ENCODE data around the gene RNF183. TPM values are rescaled to one million over a fixed set of nuclear protein-coding genes. Genes with fewer than 3 reads are reported as not detected.

Gene RNF183
- total RNA-seq, 1 donor from 2014 or later, result not detected

DNA sequence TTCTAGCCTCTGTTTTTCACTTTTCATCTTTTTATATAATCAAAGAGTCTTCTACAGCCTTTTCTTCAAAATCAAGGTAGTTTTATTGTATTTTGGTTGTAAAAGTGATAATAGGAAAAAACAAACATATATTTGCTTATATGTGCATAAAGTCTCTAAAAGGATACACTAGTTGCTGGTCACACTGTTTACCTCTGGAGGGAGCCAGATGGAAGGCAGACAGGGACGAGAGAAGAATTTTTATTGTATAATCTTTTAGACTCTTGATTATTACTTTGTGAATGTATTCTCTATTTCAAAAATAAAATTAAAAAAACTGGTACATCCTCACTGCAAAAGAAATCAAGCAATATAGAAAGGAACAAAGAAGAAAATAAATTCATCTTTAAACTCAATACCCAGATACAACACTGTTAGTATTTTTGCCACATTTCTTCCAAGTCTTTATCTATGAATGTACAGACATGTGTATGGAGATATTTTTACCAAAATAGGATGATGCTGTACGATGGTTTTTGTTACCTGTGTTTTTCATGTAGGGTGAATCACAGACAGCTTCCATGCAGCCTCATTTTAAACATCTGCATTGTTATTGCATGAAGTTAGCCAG, 6.1 kb upstream of the RNF183 start:
- Histone ChIP-seq H3K9me3 (ENCODE audit: insufficient read depth, low read depth, low read length) (no peaks in the 10 kb centered on the region), H3K27me3 (ENCODE audit: insufficient read depth, low read length) (no peaks in the 10 kb centered on the region), H2AFZ (ENCODE audit: low read depth, low read length) (no peak overlapping the region), H3K27ac (ENCODE audit: low read depth, low read length) (no peak overlapping the region), H3K36me3 (ENCODE audit: insufficient read depth, low read length) (no peaks in the 10 kb centered on the region), H3K9ac (ENCODE audit: low read length) (no peak overlapping the region), H4K20me1 (ENCODE audit: insufficient read depth, low read length) (no peaks in the 10 kb centered on the region), H3K4me3 (ENCODE audit: insufficient read depth, low read depth, low read length) (no peak overlapping the region), H3K4me2 (ENCODE audit: low read length) (no peak overlapping the region), H3K79me2 (ENCODE audit: insufficient read depth, low read length) (no peaks in the 10 kb centered on the region), H3K4me1 (ENCODE audit: insufficient read depth, low read length) (no peaks in the 10 kb centered on the region)
- DNase-seq (ENCODE audit: low read depth), result peak; percentile 9
- no peak overlapping the region for H3K27ac Mint-ChIP-seq (ENCODE audit: unreplicated experiment)
- no peak for FAIRE-seq
- no peaks in the 10 kb centered on the region for H3K4me1 Mint-ChIP-seq (ENCODE audit: low read depth, unreplicated experiment)
- peaks cover 2% of the 10 kb centered on the region for H3K27me3 Mint-ChIP-seq (ENCODE audit: low read depth, unreplicated experiment)
- no peak overlapping the region for H3K4me3 Mint-ChIP-seq (ENCODE audit: unreplicated experiment)
- no peak for TF ChIP-seq EZH2 (IDR thresholded peaks at IDR 0.05; ENCODE audit: insufficient read depth, low read length)
- TF ChIP-seq, protein P1, sequence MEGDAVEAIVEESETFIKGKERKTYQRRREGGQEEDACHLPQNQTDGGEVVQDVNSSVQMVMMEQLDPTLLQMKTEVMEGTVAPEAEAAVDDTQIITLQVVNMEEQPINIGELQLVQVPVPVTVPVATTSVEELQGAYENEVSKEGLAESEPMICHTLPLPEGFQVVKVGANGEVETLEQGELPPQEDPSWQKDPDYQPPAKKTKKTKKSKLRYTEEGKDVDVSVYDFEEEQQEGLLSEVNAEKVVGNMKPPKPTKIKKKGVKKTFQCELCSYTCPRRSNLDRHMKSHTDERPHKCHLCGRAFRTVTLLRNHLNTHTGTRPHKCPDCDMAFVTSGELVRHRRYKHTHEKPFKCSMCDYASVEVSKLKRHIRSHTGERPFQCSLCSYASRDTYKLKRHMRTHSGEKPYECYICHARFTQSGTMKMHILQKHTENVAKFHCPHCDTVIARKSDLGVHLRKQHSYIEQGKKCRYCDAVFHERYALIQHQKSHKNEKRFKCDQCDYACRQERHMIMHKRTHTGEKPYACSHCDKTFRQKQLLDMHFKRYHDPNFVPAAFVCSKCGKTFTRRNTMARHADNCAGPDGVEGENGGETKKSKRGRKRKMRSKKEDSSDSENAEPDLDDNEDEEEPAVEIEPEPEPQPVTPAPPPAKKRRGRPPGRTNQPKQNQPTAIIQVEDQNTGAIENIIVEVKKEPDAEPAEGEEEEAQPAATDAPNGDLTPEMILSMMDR (IDR thresholded peaks at IDR 0.05; ENCODE audit: insufficient read depth, low read depth, low read length), result peak; percentile 75
- H3K9me3 Mint-ChIP-seq (ENCODE audit: unreplicated experiment), result no peaks in the 10 kb centered on the region
- H3K36me3 Mint-ChIP-seq (ENCODE audit: low read depth, unreplicated experiment), result no peaks in the 10 kb centered on the region

DNA sequence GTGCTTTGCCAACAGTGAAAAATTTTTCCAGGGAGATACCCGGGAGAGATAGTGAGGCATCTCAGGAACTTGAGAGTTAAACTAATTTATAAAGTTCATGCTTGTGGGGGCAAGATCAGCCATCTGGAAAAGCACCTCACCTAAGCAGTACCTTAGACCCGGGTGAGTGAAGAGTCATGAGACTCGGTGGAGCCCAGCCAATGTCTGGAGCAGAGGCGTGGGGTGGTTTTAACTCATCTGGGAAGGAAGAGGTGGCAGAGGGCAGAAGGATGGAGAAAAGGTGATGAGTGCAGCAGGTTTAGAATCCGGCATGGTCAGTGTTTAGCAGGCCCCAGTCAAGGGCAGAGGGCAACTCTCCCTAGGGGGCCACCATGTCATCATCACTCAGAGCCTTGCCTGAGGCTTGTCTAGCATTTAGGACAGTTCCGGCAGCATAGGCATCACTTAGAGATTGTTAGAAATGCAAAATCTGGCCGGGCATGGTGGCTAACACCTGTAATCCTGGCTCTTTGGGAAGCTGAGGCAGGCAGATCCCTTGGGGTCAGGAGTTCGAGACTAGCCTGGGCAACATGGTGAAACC, 4.3 kb upstream of the RNF183 start:
- H3K27ac ChIP-seq (ENCODE audit: low read depth, low read length), result no peak overlapping the region
- no peak overlapping the region for H2AFZ ChIP-seq (ENCODE audit: low read depth, low read length)
- Mint-ChIP-seq H3K27me3 (ENCODE audit: low read depth, unreplicated experiment) (peaks cover 2% of the 10 kb centered on the region), H3K4me1 (ENCODE audit: low read depth, unreplicated experiment) (no peaks in the 10 kb centered on the region), H3K9me3 (ENCODE audit: unreplicated experiment) (no peaks in the 10 kb centered on the region), H3K36me3 (ENCODE audit: low read depth, unreplicated experiment) (no peaks in the 10 kb centered on the region), H3K27ac (ENCODE audit: unreplicated experiment) (no peak overlapping the region), H3K4me3 (ENCODE audit: unreplicated experiment) (no peak overlapping the region)
- no peaks in the 10 kb centered on the region for H3K79me2 ChIP-seq (ENCODE audit: insufficient read depth, low read length)
- H4K20me1 ChIP-seq (ENCODE audit: insufficient read depth, low read length), result no peaks in the 10 kb centered on the region
- no peak overlapping the region for H3K9ac ChIP-seq (ENCODE audit: low read length)
- no peaks in the 10 kb centered on the region for H3K4me1 ChIP-seq (ENCODE audit: insufficient read depth, low read length)
- H3K9me3 ChIP-seq (ENCODE audit: insufficient read depth, low read depth, low read length), result no peaks in the 10 kb centered on the region
- FAIRE-seq (no peak), DNase-seq (ENCODE audit: low read depth) (no peak)
- H3K4me2 ChIP-seq (ENCODE audit: low read length), result no peak overlapping the region
- peaks cover 3% of the 10 kb centered on the region for H3K27me3 ChIP-seq (ENCODE audit: insufficient read depth, low read length)
- H3K4me3 ChIP-seq (ENCODE audit: insufficient read depth, low read depth, low read length), result no peak overlapping the region
- H3K36me3 ChIP-seq (ENCODE audit: insufficient read depth, low read length), result no peaks in the 10 kb centered on the region
- TF ChIP-seq EZH2 (IDR thresholded peaks at IDR 0.05; ENCODE audit: insufficient read depth, low read length), result no peak
- TF ChIP-seq, protein P1 (IDR thresholded peaks at IDR 0.05; ENCODE audit: insufficient read depth, low read depth, low read length), result no peak

DNA sequence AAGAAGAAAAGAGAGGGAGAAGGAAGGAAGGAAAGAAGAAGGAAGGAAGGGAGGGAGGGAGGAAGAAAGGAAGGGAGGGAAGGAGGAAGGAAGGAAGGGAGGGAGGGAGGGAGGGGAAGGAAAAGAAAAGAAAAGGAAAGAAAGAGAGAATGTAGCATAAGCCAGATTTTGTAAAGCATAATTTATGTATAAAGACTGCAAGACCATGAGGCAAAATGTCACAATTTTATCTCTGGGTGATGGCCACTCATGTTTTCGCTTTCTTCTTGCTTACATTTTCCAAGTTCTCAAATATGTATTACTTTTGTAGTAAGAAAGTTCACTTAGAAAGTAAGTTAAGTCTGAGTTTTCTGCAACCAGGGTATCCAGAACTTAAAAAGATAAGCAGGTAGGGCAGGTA, 3.4 kb upstream of the RNF183 start:
- no peaks in the 10 kb centered on the region for H3K9me3 Mint-ChIP-seq (ENCODE audit: unreplicated experiment)
- peaks cover 4% of the 10 kb centered on the region for H3K27me3 Mint-ChIP-seq (ENCODE audit: low read depth, unreplicated experiment)
- H3K4me3 Mint-ChIP-seq (ENCODE audit: unreplicated experiment), result no peak overlapping the region
- no peak overlapping the region for H3K27ac ChIP-seq (ENCODE audit: low read depth, low read length)
- FAIRE-seq (no peak), DNase-seq (ENCODE audit: low read depth) (no peak)
- no peaks in the 10 kb centered on the region for H3K4me1 Mint-ChIP-seq (ENCODE audit: low read depth, unreplicated experiment)
- H3K79me2 ChIP-seq (ENCODE audit: insufficient read depth, low read length), result no peaks in the 10 kb centered on the region
- H3K4me1 ChIP-seq (ENCODE audit: insufficient read depth, low read length), result no peaks in the 10 kb centered on the region
- no peaks in the 10 kb centered on the region for H3K9me3 ChIP-seq (ENCODE audit: insufficient read depth, low read depth, low read length)
- no peaks in the 10 kb centered on the region for H3K36me3 ChIP-seq (ENCODE audit: insufficient read depth, low read length)
- no peak overlapping the region for H3K4me3 ChIP-seq (ENCODE audit: insufficient read depth, low read depth, low read length)
- H3K36me3 Mint-ChIP-seq (ENCODE audit: low read depth, unreplicated experiment), result no peaks in the 10 kb centered on the region
- no peak overlapping the region for H2AFZ ChIP-seq (ENCODE audit: low read depth, low read length)
- no peaks in the 10 kb centered on the region for H4K20me1 ChIP-seq (ENCODE audit: insufficient read depth, low read length)
- H3K9ac ChIP-seq (ENCODE audit: low read length), result no peak overlapping the region
- TF ChIP-seq, protein P1 (IDR thresholded peaks at IDR 0.05; ENCODE audit: insufficient read depth, low read depth, low read length), result no peak
- no peak for TF ChIP-seq EZH2 (IDR thresholded peaks at IDR 0.05; ENCODE audit: insufficient read depth, low read length)
- no peak overlapping the region for H3K4me2 ChIP-seq (ENCODE audit: low read length)
- H3K27me3 ChIP-seq (ENCODE audit: insufficient read depth, low read length), result peaks cover 6% of the 10 kb centered on the region
- no peak overlapping the region for H3K27ac Mint-ChIP-seq (ENCODE audit: unreplicated experiment)

Data from astrocyte (in vitro differentiated cells and primary cell).